Measurements from ENCODE around the gene RBCK1. TPM values are rescaled to one million over a fixed set of nuclear protein-coding genes. Genes with fewer than 3 reads are reported as not detected.

Gene RBCK1
- 100 to 1,000 TPM; 157 to 159 TPM for total RNA-seq

DNA sequence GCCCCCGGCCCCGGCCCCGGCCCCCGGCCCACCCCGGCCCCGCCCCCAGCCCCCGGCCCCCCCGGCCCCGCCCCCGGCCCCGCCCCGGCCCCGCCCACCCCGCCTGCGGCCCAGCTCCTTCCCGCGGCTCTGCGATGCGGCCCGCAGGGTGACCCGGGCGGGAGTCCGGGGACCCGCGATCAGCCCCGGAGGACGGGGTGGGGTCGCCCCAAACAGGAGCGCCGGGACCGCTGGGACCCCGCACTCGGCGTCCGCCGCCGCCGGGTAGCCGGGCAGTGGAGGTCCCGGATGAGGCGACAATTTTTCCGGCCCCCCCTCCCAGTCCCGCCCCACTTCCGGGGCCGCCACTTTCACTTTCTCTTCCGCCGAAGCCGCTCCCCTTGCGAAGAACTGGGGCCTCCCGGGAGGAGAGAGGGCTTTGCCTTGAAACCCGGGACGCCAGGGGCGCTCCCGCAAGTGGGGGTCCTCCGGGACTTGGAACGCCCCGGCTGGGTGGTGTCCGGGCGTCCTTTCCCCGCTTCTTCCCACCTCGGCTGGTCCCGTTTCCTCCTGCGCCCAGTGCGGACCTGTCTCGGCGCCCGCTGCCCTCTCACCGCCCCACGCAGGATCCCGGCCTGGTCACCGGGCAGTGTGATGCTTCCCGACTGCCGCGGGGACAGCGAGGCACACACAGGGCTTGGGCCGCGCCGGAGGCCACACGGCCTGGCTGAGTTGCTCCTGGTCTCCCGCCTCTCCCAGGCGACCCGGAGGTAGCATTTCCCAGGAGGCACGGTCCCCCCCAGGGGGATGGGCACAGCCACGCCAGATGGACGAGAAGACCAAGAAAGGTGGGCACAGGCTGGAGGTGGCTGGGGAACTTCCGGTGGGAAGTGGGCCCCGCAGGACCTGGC is at the start of gene RBCK1:
TSS of gene RBCK1 (plus strand) at position 347 of the 890 bp plus-strand sequence. CDS start at position 806, 459 bp downstream.
- peak; percentile 95 for DNase-seq (ENCODE audit: low spot score)
- no peaks in the 10 kb centered on the region for H3K9me3 Mint-ChIP-seq
- H3K27me3 Mint-ChIP-seq = no peaks in the 10 kb centered on the region
- peak within 1 kb of the TSS; percentile 93 for H3K4me3 Mint-ChIP-seq
- H3K4me1 Mint-ChIP-seq (ENCODE audit: low read depth in 2 of 2) = peaks cover 40 to 45% of the 10 kb centered on the region in 2 donors
- peaks cover 24% of the 10 kb centered on the region for H3K36me3 Mint-ChIP-seq
- H3K27ac Mint-ChIP-seq = peak within 1 kb of the TSS; percentile 81 to 95
- ATAC-seq = peak; percentile 80 to 89

DNA sequence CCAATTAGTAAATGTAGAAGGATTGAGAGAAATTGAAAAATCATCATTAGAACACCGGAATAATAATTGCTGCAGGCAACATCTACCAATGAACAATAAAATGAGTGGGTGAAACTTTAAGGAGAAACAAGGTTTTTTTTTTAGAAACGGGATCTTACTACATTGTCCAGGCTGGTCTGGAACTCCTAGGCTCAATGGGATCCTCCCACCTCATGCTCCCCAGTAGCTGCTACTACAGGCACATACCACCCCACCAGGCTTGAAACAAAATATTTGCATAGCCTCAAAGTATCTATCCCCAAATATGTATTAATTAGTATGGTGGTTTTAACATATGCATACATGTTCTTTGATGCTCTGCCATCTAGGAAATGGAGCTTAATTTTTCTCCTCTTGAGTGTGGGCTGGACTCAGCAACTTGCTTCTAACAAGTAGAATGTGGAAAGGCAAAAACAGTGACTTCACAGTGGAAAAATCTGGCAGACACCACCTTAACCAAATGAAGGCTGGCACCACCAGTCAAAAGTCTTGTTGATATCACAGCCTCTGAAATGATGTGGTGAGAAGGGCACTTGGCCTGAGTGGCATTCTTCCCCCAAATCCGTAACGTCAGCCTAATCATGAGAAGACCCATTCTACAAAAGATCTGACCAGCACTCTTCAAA is 49.1 kb upstream of the RBCK1 start:
- Mint-ChIP-seq H3K4me1 (ENCODE audit: low read depth in 2 of 2) (peaks cover 5 to 6% of the 10 kb centered on the region in 2 donors), H3K36me3 (no peaks in the 10 kb centered on the region), H3K27me3 (peaks cover 0 to 3% of the 10 kb centered on the region in 2 donors), H3K27ac (no peak overlapping the region), H3K9me3 (no peaks in the 10 kb centered on the region), H3K4me3 (no peak overlapping the region)
- no peak for ATAC-seq
- DNase-seq (ENCODE audit: low spot score) = no peak

DNA sequence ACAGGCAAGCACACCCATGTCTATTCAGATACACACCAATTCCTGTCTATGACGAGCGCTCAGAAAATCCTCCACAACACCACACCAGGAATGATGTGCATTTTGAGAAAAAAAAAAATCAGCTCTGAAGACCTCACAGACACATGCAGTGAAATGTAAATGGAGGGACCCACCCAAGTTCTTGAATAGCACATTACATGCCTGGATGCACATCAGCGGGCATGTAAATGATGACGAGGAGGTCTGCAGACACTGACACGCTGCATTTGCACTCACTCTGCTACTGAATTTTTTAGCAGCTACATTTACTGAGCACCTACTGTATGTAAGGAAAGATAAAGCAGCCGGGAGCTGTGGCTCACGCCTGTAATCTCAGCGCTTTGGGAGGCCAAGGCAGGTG is 46.5 kb upstream of the RBCK1 start:
- DNase-seq (ENCODE audit: low spot score) (no peak), ATAC-seq (no peak)
- no peak overlapping the region for H3K4me3 Mint-ChIP-seq
- no peaks in the 10 kb centered on the region for H3K9me3 Mint-ChIP-seq
- no peak overlapping the region for H3K27ac Mint-ChIP-seq
- H3K36me3 Mint-ChIP-seq = no peaks in the 10 kb centered on the region
- peaks cover 5 to 15% of the 10 kb centered on the region in 2 donors for H3K4me1 Mint-ChIP-seq (ENCODE audit: low read depth in 2 of 2)
- peaks cover 0 to 12% of the 10 kb centered on the region in 2 donors for H3K27me3 Mint-ChIP-seq

DNA sequence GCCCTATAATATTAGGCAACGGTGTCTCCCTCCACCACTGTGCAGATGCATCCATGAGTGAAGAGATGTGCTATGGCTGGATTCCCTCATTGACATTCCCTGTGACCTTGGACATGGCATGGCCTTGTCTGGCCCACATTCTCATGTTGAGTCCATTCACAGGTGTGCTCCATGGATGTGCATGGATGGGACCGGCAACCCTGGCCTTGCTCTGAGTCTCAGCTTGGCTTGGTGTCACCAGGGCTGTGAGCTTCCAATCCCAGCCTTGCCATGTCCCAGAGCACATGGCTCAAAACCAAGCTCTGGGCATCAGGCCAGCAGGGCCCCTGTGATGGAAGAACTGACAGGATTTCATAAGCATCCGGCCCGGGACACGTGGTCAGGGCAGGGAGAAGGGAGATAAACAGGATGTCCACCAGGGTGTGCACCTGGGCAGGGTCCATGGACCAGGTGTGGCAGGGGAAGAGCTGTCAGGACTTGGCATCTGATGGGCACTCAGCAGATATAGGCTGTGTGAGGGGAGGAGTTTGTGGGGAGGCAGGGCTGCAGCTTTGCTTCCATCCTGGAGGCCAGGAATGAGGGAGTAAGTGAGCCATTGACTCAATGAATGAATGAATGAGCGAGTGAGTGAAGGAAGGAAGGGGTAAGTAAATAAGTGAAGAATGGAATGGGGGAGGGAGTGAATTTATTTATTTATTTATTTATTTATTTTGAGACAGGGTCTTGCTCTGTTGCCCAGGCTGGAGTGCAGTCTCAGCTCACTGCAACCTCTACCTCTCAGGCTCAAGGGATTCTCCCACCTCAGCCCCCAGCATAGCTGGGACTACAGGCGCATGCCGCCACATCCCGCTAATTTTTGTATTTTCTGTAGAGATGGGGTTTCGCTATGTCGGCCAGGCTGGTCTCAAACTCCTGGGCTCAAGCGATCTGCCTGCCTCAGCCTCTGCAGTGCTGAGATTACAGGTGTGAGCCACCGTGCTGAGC is 45.5 kb upstream of the RBCK1 start:
- no peaks in the 10 kb centered on the region for H3K9me3 Mint-ChIP-seq
- peak overlapping the region; percentile 5 to 16 for H3K27ac Mint-ChIP-seq
- H3K4me1 Mint-ChIP-seq (ENCODE audit: low read depth in 2 of 2) = peaks cover 5 to 15% of the 10 kb centered on the region in 2 donors
- peaks cover 0 to 12% of the 10 kb centered on the region in 2 donors for H3K27me3 Mint-ChIP-seq
- DNase-seq (ENCODE audit: low spot score) = no peak
- no peak overlapping the region for H3K4me3 Mint-ChIP-seq
- no peaks in the 10 kb centered on the region for H3K36me3 Mint-ChIP-seq
- peak; percentile 65 to 78 for ATAC-seq

DNA sequence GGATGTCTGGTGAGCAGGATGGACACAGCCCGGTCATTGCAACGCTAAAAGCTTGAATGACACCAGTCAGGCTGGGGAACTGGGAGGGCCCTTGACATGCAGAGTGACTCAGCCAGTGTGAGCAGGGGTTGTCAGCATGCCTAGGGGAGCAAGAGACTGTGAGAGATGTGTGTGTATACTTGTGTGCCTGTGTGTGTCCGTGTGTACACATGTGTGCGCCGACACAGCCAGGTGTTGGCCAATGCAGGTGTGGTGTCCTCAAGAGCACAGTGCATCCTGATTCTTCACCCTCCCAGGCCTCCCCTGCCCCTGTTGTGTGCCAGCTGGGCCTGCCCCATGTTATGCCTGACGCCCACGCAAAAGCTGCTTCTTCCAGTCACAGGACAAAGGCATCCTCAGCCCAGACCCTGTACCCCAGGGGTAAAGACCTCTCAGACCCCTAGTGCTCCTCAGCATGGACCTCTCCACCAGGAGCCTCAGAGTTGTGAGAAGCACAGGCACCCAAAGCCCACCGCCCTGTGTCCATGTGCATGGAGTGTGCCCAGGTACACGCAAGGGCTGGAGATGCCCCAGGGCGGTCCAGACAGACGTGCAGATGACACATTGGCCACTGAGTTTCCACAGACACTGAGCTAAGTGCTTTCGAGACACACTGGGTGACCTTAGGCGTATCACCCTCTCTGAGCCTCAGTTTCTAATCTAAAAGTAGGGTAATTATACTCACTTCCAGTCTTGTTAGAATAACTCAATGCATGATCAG is 44.6 kb upstream of the RBCK1 start:
- Mint-ChIP-seq H3K4me1 (ENCODE audit: low read depth in 2 of 2) (peaks cover 5 to 15% of the 10 kb centered on the region in 2 donors), H3K4me3 (no peak overlapping the region), H3K36me3 (no peaks in the 10 kb centered on the region), H3K27ac (no peak overlapping the region), H3K27me3 (peaks cover 0 to 13% of the 10 kb centered on the region in 2 donors), H3K9me3 (no peaks in the 10 kb centered on the region)
- ATAC-seq (peak; percentile 25 to 29), DNase-seq (ENCODE audit: low spot score) (no peak)

DNA sequence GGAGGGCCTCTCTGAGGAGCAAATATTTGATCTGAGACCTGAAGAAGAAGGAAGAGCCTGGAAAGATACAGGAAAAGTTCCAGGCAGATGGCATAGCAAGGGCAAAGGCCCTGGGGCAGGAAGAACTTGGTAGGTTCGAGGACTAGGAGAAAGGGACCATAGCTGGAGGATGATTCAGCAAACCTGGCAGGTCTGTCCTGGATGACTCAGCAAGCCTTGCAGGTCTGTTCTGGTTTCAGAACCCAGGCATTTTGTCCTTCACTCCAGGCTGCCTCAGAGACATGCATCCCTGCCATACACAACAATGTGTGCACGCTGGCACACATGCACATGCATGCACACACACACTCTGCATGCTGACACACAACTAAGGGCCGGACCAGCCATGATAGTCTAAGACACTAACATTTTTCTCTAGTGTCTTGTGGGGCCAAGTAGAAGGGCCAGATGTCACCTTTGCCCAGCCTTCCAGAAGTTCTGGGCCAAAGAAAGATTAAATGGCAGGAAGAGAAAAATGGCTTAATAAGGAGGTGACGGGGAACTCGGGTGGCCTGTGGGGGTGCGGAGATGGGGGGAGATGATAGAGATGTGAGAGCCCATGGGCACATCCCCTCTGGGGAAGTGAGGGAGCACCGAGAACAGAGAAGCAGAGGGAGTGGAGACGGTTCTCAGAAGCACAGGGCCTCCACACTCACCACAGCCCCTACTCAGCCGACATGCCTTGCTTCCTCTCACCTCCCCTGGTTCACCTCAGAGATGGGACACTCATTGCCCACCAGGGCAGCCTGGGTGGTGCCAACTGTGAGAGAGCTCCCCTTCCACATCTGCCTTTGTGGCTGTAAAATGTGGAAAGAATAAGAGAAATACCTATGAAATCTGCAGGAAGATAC is 42.9 kb upstream of the RBCK1 start:
- DNase-seq (ENCODE audit: low spot score) (no peak), ATAC-seq (peak in 1 of 2 donors; percentile 21)
- H3K36me3 Mint-ChIP-seq = no peaks in the 10 kb centered on the region
- H3K4me3 Mint-ChIP-seq = no peak overlapping the region
- H3K4me1 Mint-ChIP-seq (ENCODE audit: low read depth in 2 of 2) = peaks cover 5 to 15% of the 10 kb centered on the region in 2 donors
- no peaks in the 10 kb centered on the region for H3K9me3 Mint-ChIP-seq
- H3K27me3 Mint-ChIP-seq = peaks cover 0 to 18% of the 10 kb centered on the region in 2 donors
- peak overlapping the region; percentile 13 to 60 for H3K27ac Mint-ChIP-seq

DNA sequence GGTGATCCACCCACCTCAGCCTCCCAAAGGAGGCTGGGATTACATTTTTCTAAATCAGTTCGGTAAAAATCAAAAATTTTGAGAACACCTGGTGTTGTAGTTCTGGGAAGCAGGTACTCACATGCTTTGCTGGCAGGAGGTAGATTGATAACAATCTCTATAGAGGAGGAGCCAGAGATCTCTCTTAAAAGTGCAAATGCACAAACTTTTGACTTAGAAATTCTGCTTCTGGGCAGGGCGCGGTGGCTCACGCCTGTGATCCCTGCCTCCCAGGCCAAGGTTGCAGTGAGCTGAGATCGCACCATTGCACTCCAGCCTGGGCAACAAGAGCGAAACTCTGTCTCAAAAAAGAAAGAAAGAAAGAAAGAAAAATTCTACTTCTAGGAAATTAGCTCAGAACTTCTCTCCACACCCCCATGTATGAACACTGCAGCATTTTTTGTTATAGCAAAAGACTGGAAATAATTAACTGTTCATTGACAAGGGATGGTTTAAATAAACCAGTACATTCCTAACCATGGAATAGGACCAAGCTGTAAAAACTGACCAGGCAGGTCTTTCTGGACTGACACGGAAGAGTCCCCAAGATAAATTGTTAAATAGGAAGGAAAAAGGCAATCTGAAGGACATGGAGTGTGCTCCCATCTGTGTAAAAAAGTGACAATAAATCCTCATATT is 41.9 kb upstream of the RBCK1 start:
- no peak for DNase-seq (ENCODE audit: low spot score)
- Mint-ChIP-seq H3K4me1 (ENCODE audit: low read depth in 2 of 2) (peaks cover 5 to 15% of the 10 kb centered on the region in 2 donors), H3K36me3 (no peaks in the 10 kb centered on the region), H3K27me3 (peaks cover 0 to 18% of the 10 kb centered on the region in 2 donors), H3K9me3 (no peaks in the 10 kb centered on the region), H3K4me3 (no peak overlapping the region), H3K27ac (no peak overlapping the region)
- ATAC-seq = no peak

DNA sequence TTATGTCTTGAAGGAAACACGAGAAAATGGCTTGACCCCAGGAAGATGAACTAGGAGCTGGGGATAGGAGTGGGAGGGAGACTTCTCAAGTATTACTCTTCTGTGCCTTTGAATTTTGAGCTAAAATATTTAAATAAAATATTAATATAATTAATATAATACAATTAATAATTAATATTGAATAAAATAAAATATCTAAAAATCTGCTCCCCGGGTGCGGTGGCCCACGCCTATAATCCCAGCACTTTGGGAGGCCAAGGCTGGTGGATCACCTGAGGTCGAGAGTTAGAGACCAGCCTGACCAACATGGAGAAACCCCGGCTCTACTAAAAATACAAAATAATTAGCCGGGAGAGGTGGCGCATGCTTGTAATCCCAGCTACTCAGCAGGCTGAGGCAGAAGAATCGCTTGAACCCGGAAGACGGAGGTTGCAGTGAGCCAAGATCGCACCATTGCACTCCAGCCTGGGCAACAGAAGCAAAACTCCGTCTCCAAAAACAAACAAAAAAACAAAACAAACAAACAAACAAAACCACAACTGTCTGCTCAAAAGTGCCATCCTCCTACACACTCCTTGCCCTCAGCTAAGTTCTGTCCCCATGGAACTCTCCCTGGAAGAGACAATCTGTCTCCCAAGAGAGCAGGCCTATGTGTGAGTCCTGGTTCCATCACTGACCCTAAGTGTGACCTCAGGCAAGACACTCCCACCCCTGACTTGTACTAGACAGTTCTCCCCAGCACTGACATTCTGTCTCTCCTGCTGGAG is 41.2 kb upstream of the RBCK1 start:
- ATAC-seq (no peak), DNase-seq (ENCODE audit: low spot score) (no peak)
- H3K36me3 Mint-ChIP-seq = no peaks in the 10 kb centered on the region
- H3K4me1 Mint-ChIP-seq (ENCODE audit: low read depth in 2 of 2) = peaks cover 12 to 15% of the 10 kb centered on the region in 2 donors
- no peak overlapping the region for H3K27ac Mint-ChIP-seq
- H3K4me3 Mint-ChIP-seq = no peak overlapping the region
- H3K9me3 Mint-ChIP-seq = no peaks in the 10 kb centered on the region
- H3K27me3 Mint-ChIP-seq = peaks cover 0 to 18% of the 10 kb centered on the region in 2 donors

DNA sequence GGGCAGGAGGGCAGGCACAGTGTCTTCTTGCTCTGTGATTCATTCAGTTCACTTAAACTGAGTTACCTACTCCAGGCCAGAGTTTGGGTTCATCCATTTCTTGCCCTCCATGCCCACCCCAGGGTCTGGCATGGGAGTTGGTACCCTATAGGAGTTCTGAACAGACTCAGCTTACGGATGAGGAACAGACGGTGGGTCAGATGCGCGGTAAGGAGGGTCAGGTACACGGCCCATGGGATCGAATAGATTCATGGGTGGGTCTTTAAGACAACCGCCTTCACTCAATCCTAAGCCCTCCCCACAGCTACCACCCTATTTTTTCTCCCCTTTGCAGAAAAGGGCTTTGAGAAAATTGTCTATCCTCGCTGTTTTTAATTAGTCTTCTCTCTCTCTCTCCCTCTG is 40.6 kb upstream of the RBCK1 start:
- peaks cover 0 to 16% of the 10 kb centered on the region in 2 donors for H3K27me3 Mint-ChIP-seq
- no peaks in the 10 kb centered on the region for H3K9me3 Mint-ChIP-seq
- H3K27ac Mint-ChIP-seq = no peak overlapping the region
- peaks cover 12% of the 10 kb centered on the region in 2 donors for H3K4me1 Mint-ChIP-seq (ENCODE audit: low read depth in 2 of 2)
- ATAC-seq (no peak), DNase-seq (ENCODE audit: low spot score) (no peak)
- H3K36me3 Mint-ChIP-seq = no peaks in the 10 kb centered on the region
- no peak overlapping the region for H3K4me3 Mint-ChIP-seq

DNA sequence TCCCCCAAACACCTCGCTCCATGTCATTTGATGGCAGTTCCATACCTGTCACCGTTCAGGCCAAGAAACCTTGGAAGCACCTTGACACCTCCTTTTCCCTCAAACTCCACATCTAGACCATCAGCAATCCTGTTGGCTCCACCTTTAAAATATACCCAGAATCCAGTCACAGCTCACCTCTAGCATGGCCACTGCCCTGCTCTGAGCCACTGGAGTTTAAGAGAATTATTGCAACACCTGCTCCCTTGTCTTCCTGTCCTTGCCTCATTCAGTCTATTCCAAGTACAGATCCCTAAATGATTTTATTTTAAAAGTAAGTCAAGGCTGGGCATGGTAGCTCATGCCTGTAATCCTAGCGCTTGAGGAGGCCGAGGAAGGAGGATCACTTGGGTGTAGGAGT is 39.2 kb upstream of the RBCK1 start:
- peaks cover 14 to 20% of the 10 kb centered on the region in 2 donors for H3K4me1 Mint-ChIP-seq (ENCODE audit: low read depth in 2 of 2)
- peak overlapping the region in 1 of 2 donors; percentile 79 for H3K27ac Mint-ChIP-seq
- ATAC-seq (no peak), DNase-seq (ENCODE audit: low spot score) (no peak)
- H3K36me3 Mint-ChIP-seq = no peaks in the 10 kb centered on the region
- peaks cover 0 to 15% of the 10 kb centered on the region in 2 donors for H3K27me3 Mint-ChIP-seq
- H3K9me3 Mint-ChIP-seq = no peaks in the 10 kb centered on the region
- H3K4me3 Mint-ChIP-seq = no peak overlapping the region

DNA sequence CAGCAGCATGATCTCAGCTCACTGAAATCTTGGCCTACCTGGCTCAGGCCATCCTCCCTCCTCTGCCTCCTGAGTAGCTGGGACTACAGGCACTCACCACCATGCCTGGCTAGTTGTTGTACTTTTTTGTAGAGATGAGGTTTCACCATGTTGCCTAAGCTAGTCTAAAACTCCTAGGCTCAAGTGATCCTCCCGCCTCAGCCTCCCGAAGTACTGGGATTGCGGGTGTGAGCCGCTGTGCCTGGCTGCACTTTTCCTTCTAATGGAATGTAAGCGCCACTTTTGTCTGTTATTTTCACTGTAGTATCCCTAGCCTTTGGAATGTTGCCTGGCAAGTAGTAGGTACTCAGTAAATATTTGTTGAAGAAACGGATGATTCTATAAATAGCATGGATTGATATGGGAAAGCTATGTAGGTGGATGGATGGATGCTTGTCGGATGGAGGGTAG is 37.9 kb upstream of the RBCK1 start:
- Mint-ChIP-seq H3K36me3 (no peaks in the 10 kb centered on the region), H3K9me3 (no peaks in the 10 kb centered on the region), H3K4me3 (no peak overlapping the region), H3K27ac (no peak overlapping the region), H3K4me1 (ENCODE audit: low read depth in 2 of 2) (peaks cover 7 to 20% of the 10 kb centered on the region in 2 donors), H3K27me3 (peaks cover 0 to 10% of the 10 kb centered on the region in 2 donors)
- ATAC-seq (no peak), DNase-seq (ENCODE audit: low spot score) (no peak)

All from natural killer cell treated with Interleukin-12 subunit alpha and Interleukin-12 subunit beta and Interleukin-15 and Interleukin-18, amount 100 ng/mL, for 72 hours (primary cell).